GM21526 (cell line): ENCODE results near the gene ZCWPW2.

Experiments used
- ATAC-seq: cut with Tn5 transposase; IDR thresholded peaks from one replicate; pipeline ENCODE4 v1.9.1; 2021; ENCODE audit warnings: moderate library complexity; ENCODE audit not compliant: unreplicated experiment, low FRiP score

ZCWPW2 gene, protein sequence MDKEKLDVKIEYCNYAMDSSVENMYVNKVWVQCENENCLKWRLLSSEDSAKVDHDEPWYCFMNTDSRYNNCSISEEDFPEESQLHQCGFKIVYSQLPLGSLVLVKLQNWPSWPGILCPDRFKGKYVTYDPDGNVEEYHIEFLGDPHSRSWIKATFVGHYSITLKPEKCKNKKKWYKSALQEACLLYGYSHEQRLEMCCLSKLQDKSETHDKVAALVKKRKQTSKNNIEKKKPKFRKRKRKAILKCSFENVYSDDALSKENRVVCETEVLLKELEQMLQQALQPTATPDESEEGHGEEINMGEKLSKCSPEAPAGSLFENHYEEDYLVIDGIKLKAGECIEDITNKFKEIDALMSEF

DNA sequence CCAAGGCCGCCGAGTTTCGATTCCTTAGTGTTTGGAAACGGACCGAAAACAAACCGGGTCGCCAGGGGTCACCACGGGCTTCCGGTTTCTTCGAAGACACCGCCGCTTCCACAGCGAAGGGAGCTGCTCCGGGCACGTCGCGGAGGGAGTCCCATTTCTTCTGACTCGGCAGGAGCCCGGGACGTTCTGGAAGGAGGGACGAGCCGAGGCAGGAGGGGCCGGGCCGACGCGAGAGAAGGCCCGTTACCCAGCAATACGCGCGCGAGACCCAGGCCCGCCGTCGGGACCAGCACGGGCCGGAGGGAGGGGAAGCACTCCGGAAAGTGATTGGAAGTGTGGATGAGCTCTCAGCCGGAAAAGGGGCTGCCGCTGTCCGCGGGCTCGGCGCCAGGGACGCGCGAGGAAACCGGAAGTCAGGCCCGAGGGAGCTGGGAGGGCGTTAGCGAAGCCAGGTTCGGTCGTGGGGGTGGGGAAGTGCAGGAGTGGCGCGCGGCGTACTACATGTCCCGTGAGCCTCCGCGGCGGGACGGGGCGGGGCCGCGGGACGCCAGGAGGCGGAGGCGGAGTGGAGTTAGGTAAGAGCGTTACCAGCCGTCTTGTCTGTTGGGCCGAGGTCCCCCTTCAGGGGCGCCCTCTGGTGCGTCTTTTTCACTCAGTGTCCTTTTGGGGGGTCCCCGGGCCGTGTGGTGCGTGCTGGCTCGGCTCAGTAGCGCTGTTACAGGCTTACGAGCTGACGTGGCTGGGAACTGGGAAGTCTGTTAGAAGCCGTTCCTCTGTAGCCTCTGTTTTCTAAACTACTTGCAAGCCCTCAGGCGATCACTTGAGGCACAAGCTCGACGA, at the start of gene ZCWPW2, which contains the start of gene AZI2:
Gene ZCWPW2, plus strand, starts transcription at position 93 of the 840 bp plus-strand sequence. CDS start 64,348 bp downstream, outside the sequence.
Gene AZI2, minus strand, starts transcription at position 196 of the 840 bp plus-strand sequence. CDS start 8,207 bp downstream, outside the sequence.
- peak; percentile 93 for ATAC-seq

DNA sequence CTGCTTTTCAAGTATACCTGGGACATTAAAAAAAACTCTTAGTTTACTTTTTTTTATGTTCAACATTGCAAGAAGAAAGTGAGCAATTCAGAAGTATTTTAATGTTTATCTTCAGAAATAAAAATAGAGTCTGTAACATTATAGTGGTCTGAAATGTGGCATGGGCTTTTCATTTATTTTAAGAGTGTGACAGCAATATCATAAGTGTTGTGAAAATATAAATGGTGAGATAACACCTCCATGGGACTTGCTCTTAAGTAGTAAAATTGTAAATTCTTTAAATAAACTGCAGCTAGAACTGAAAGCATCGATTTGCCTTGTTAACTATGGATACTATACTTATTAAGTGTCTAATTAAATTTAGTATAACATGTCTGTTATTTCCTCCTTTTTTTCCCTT, 48.8 kb upstream of the ZCWPW2 start:
- no peak for ATAC-seq

DNA sequence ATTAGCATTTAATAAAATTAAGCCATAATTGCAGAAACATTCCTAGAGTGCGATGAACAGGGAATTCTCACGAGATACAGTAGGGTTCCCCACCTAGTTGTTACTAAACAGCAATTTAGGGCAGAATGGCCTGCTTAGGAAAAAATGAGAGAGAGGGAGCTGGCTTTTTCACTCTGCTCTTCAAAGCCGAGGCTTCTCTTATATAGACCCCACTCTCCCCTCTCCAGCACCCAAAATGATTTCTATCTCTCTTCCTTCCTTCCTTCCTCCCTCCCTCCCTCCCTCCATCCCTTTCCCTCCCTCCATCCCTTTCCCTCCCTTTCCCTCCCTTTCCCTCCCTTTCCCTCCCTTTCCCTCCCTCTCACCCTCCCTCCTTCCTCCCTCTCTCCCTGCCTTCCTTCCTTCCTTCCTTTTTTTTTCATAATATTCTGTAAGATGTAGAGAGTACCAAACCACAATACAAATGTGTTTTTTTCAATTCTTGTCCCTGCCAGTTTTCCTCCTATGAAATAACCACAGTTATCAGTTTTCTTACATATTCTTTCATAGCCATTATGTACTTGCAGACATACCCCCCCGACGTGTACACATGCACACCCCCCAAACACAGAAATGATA, 48.1 kb upstream of the ZCWPW2 start:
- ATAC-seq = no peak

DNA sequence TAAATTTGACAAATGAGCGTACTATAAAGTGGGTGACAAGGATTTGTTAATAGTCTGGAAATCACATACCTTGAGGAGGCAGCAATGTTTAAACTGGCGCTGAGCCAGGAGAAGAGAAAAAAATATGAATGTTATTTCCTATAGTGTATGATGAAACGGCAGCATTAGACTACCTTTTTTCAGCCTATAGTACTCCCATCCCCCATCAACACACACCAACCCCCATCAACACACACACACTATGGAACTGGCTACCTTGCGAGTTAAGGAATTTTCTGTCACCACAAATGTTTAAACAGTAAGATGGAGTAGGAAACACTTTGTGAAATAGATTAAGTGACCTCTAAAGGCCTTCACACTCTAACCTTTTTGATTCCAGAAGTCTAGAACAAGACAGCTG, 46.8 kb upstream of the ZCWPW2 start:
- ATAC-seq = no peak

DNA sequence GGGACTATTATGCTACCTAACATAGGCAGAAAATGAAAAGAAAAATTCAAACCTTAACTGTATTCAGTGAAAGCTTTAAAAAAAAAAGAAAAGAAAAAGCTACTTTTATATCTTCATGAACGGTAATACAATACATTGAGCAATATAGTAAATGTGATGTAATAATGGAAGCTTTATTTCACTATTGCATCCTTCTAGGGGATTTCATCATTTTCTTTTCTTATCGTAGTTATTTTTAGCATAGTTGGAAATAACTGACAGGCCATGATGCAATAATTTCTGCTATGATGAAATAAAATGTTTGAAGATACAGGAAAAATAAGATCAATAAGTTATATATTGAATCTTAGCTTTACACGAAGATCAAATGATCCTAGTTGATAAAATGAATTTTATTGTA, 40.3 kb upstream of the ZCWPW2 start:
- ATAC-seq = no peak

DNA sequence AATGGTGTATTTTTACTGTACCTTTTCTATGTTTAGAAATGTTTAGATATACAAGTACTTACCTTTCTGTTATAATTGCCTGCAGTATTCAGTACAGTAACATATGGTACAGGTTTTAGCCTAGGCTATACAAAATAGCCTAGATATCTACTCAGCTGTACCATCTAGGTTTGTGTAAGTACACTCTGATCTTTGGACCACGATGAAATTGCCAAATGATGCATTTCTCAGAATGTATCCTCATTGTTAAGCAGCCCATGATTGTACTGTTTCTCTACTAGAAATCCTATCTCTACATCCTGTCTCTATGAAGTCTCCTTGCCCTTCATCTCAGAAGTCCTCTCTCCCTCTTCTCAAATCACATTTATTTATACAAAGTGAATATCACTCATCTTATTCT, 32.8 kb upstream of the ZCWPW2 start:
- ATAC-seq = no peak

DNA sequence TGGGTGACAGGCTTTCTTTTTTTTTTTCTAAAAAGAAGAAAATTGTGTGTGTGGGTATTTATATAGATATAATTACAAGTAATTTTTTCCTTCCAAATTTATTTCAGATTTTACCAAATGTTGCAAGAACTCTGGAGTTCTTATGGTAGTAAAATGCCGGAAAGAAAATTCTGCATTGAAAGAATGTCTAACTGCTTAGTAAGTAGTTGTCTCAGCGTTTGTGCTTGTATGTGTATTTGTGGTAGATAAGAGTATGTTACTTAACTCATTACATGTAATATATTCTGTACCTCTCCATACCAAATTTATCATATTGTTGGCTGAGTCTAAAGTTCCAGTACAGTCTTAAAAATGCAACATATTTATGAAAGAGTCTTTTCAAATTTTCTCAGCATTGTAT, 32.3 kb upstream of the ZCWPW2 start:
- no peak for ATAC-seq

DNA sequence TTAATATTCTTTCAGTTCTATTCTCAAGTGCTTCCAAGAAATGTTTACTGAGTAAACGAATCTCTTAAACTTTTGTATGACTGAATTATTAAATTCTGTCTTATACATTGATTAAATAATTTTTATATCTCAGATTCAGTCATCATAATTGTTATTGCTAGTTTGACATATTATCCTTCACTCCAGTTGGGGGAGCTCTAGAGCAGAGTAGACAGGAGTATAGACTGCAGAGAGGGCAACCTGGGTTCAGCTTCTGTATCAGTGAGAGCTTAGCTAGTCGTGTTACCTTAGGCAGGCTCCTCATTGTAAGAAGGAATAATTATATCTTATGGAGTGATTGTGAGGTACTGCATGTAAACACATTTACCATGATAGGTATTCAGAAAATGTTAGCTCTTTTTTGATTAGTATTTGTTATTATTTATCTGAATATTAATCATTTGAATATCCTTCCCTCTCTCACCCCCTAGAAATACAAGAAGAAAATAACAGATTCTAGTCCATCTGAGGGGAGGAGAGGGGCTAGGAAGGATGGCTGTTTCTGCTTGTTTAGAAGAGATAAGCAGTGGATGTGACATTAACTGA, 31.0 kb upstream of the ZCWPW2 start:
- ATAC-seq = peak; percentile 93

DNA sequence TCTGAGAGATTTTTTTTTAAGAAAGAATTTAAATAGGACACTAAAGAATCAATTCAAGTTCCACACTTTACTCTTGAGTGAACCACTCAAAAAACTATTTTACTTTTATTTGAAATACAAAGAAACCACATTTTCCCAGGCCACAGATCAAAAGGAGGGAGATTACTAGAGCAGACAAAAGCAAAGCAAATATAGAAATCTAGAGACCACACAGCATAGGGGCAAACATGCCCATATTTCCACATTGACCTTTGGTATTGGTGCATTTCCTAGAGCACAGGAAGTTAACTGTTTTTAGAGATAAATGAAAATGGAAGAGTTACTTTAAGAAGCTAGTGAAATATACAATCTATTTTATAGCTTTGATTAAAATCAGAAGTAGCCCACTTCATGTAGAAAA, 27.5 kb upstream of the ZCWPW2 start:
- no peak for ATAC-seq

DNA sequence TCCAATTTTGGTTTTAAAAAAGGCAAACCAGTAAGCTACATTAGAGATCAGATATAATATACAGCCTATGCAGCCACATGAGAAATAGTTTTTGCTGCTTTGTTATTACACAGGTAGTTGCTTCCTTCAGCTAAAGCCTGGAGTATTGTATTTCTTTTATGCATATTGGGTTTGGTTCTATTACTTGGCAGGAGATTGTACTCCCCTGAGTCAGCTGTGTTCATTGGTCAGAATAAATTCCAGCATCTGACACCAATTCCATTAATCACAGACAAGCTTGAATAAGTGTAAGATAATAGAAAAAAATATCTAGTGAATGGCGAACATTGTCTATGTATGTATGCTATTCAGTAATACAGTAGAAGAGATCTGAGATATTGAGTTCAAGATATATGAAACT, 26.1 kb upstream of the ZCWPW2 start:
- ATAC-seq = no peak

DNA sequence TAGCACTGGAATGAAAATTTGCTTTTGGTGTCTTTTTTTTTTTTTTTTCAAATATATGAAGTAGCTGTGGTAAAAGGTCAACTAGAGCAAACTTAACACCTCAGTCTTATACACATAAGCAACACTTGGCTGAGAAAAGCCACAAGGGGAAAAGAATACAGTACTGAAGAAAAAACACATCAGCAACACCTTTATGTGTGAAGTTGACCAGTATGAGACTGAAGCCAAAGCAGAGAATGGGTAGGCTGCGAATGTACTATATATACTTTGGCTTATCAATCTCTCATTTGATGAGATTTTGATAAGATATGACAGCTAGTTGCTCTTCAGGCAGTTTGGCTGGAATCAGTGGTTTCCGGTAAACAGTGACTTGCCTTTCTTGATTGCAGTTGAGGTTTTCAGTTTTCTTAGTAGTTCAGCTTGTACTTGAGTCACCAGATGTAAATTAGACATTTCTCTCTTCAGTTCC, 22.0 kb upstream of the ZCWPW2 start:
- peak; percentile 63 for ATAC-seq

DNA sequence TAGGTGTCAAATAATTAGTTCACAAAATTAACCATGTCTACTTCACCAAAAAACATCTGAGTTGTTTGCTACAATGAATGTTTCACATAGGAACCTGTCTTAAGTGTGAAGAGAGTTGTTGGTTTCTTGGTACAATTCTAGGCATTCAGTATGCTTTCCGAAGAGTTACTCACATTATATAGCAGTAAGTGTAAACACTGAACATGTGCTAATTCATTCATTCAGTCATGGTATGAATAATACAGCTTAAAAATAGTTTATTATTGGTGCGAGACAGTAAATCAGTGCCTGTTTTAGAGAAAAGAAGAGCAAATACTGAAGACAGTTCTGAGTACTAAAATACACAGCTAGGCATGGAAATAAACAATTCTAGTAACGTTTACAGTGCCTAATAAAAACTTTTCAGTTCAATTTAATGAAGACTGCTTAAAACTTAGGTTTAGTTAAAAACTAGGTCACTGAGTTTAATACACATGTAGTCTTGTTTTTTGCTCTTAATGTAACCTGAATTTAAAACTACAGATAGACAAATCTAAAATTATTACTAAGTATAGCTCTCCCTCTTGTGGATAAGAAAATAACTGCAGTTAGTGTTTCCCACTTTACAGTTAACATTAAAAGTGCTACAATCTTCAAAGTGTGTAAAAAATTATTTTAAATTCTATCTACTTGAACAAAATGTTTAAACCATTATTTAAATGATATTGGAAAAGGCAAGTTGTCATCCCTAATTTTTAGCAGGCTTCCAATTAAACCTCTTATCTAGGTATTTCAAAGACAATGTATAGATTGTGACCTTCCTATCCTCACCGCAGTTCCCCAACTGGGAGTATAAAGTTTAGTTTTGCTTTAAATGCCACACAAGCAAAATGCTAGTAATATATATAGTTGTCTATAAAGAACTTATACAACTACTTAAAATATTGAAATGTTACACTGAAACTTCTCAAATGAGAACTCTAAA, 20.1 kb upstream of the ZCWPW2 start:
- ATAC-seq = peak; percentile 51

DNA sequence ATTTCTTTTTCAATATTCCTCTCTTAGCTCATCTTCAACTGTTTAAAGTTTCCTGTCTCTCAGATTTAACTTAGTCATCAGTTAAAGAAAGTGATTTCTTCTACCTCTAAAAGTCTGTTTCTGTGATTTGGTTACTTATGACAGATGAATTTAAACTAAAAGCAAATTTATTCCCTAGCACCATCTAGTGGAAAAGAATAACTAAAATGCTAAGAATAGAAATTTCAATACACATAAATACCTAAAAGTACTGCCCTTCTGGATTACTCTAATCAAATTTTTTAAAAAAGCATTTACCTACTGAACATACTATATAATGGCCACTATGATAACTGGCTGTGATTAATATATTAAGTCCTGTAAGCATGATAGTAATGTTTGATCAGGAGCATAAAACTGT, 14.0 kb upstream of the ZCWPW2 start:
- no peak for ATAC-seq

DNA sequence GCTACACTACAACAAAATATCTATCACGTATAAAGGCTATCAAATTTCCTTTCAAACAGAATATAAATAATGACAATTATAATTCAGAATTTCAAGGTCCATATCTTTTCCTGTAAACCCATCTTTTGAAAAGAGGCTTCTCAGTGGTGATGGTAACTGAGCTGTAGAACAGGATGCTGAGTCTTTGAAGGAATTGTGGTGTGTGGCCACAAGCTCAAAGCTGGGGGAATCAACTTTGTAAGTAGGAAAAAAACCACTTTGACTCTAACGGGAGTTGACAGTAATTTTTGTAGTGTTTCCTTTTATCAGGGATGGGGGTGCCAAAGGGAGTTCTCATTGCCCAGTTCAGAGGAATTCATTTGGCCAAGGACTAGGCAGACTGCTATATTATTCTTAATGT, 13.3 kb upstream of the ZCWPW2 start:
- no peak for ATAC-seq

DNA sequence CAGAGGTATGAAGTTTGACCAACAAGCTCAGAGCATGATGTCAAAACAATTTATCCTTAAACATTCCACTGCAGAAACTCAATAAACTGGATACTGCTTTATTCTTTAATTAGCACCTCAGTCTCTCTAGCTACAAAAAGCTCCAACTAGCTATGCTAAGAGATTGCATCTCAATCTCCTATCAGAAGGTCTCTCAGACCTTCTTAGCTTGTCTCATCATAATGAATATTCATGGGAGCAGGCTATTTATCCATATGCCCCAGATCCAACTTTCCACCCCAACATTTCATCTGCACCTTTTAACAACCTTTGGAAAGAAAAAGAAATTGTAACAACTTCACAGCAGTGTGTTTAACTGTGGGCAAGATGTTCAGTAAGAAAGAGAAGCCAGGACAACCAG, 11.3 kb upstream of the ZCWPW2 start:
- no peak for ATAC-seq

DNA sequence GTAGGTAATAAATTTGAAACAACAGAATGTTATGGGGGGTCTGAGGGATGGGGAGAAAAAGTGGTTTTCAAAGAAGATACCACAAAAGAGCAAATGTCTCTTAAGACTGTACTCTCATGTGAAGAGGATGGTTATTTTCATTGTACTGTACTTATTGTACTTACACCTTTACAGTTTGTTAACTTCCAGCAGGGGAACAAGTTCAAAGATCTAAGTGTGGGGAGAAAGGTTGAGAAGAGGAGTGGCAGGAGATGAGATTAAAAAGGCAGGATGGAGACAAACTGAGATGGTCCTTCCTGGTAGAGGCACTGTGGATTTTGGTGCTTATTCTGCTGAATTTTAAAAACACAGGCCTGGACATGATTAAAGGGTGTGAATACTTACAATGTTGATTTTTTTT, 5.4 kb upstream of the ZCWPW2 start:
- ATAC-seq = no peak

DNA sequence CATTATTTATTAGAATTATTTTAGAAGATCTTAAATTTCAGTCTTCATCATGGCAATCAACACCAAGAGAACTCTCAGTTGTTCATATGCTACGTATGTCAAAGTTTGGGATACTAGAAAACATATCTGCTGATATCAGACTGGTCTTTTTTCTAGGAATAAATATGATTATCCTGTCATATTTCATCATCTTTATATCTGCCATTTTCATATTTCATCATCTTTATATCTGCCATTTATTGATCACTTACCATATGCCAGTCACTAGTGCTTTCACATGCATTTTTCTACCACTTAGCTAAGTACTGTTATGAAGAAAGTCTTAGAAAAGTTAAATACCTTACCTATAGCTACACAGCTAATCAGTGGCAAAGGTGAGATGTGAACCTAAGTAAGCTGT, 2.8 kb upstream of the ZCWPW2 start:
- no peak for ATAC-seq

DNA sequence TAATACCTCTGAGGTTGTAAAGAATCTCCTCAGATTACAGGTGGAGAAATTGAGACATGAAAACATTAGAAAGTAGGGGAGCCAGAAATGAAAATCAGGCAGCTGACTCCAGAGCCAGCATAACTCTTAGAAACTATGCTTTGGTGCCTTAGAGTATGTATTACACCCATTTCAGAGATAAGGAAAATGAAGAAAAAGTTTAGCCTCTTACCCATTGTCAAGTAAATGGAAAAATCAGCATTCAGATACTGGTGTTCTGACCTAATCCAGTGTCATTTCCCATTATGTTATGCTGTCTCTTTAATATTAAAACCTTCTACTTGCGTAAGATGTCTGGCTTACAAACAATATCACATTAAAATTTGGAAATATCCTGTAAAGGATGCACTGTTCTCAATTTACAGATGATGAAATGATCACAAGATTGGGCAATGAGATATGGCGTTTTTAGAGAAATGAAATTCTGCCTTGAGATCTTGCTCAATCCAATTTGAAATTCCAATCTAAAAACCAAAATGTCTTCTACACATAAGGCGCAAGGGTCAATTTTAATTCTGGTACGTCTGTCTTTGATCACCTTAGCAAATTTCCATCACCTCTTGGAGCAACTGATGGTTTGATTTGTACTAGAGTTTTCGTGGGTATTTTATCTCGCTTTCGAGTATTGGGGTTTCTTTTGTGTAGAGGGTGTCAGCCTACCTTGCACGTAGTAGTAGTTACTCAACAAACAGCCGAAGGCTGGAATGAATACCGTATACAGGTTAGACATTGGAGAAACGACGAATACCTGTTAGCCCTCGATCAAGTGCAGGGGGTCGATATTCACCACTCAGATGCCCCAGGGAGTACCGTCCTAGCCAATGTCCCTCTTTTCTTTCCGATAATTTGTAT, 902 bp upstream of the ZCWPW2 start:
- ATAC-seq = no peak

DNA sequence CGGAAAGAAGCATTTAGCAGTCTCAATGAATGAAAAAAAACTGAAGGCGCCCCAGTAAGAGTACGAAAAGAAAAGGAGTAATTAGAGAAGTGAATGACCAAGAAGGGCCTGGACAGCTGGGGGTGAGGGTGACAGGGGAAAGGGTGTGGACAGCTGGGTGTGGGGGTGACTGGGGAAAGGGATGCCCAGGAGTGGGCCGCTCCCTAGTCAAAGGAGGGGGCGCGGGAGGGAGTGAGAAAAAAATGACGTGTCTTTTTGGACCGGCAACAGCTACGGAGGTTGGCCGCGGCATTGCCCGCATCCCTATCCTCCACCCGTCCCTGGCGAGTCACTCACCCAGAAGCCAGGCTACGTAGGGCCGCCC, 274 bp upstream of the ZCWPW2 start:
- ATAC-seq = no peak
